Spleen (tissue), 11 donors: ENCODE data around the gene LILRA2. TPM values are rescaled to one million over a fixed set of nuclear protein-coding genes. Genes with fewer than 3 reads are reported as not detected.

Experiments used
- DNase-seq: peaks from one replicate; pipeline ENCODE4 v3.0.0-alpha.2; 2020
- H3K27ac ChIP-seq, 8 donors: fragments of 200-600 bp; sonication (generic) in 7 of 8; 1 replicate in 4 of 8; 2 replicates in 4 of 8; pipeline versions ENCODE4 v1.5.0 to v1.8.0; 2016 to 2021; ENCODE audit warnings: inconsistent platforms in 4 of 8, mild to moderate bottlenecking in 4 of 8, moderate library complexity in 1 of 8
- H3K27me3 ChIP-seq, 7 donors: fragments of 200-600 bp; sonication (generic) in 6 of 7; replicated peaks in 1 of 7; 1 replicate in 4 of 7; 2 replicates in 3 of 7; pipeline versions ENCODE4 v1.5.0 to v1.8.0; 2016 to 2021; ENCODE audit warnings: inconsistent platforms in 3 of 7, mild to moderate bottlenecking in 1 of 7
- H3K36me3 ChIP-seq, 6 donors: fragments of 200-600 bp; sonication (generic) in 5 of 6; 1 replicate in 4 of 6; 2 replicates in 2 of 6; pipeline versions ENCODE4 v1.5.0 to v1.8.0; 2016 to 2021; ENCODE audit warnings: inconsistent platforms in 2 of 6
- H3K4me1 ChIP-seq, 6 donors: fragments of 200-600 bp; sonication (generic) in 5 of 6; 1 replicate in 3 of 6; 2 replicates in 3 of 6; pipeline versions ENCODE4 v1.5.0 to v1.8.0; 2016 to 2021; ENCODE audit warnings: inconsistent platforms in 3 of 6
- H3K4me3 ChIP-seq, 8 donors: fragments of 200-600 bp; sonication (generic) in 7 of 8; 1 replicate in 4 of 8; 2 replicates in 4 of 8; pipeline versions ENCODE4 v1.5.0 to v1.8.0; 2016 to 2021; ENCODE audit warnings: inconsistent platforms in 4 of 8, mild to moderate bottlenecking in 4 of 8, moderate library complexity in 2 of 8
- H3K9me3 ChIP-seq, 8 donors: fragments of 200-600 bp; sonication (generic) in 7 of 8; 1 replicate in 4 of 8; 2 replicates in 4 of 8; pipeline versions ENCODE4 v1.5.0 to v1.8.0; 2016 to 2021; ENCODE audit warnings: inconsistent platforms in 4 of 8
- CTCF ChIP-seq, 11 experiments: fragments of 200-600 bp in 7 of 11; fragments of 450-650 bp in 4 of 11; sonication (generic) in 4 of 11; IDR thresholded peaks in 8 of 11; conservative IDR thresholded peaks in 3 of 11; 1 replicate in 7 of 11; 2 replicates in 4 of 11; pipeline versions ENCODE4 v1.4.0 to v1.8.0; 2016 to 2021; ENCODE audit warnings: antibody characterized with exemption in 11 of 11, inconsistent platforms in 4 of 11, mild to moderate bottlenecking in 1 of 11
- POLR2A ChIP-seq, 3 donors: fragments of 450-650 bp; IDR thresholded peaks; one replicate each; pipeline ENCODE4 v1.5.1; 2017; ENCODE audit warnings: antibody characterized with exemption in 3 of 3, mild to moderate bottlenecking in 1 of 3
- POLR2AphosphoS5 ChIP-seq, 3 donors: sonication (generic); formaldehyde crosslinking; IDR thresholded peaks; one replicate each; pipeline ENCODE4 v1.5.1; 2017; ENCODE audit warnings: antibody characterized with exemption in 3 of 3
- WGBS, 5 donors: extraction: QIAGEN DNeasy Blood & Tissue Kit in 3 of 5; methylation state at CpG; one replicate each; pipeline versions ENCODE4 v1.1.5 to v1.1.7; 2013 to 2018; 5-methylcytosine and 5-hydroxymethylcytosine counted together
- intact Hi-C: fragments of 100-400 bp; cut with DNase I; formaldehyde crosslinking; loops from one replicate; pipeline ENCODE4 v1.15.0; 2023; ENCODE audit warnings: low total_unique reads
- polyA plus RNA-seq, 3 donors: library from polyadenylated mRNA; stranded (reverse); fragments of 200-250 nt; gene quantifications; one replicate each; pipeline ENCODE4 v1.2.1, GENCODE V29; 2013
- total RNA-seq, 7 donors: library from RNA; depleted of rRNA in 3 of 7; stranded (reverse); fragments of >200 nt in 3 of 7; fragmentation: NEBNext Ultra II Directional in 4 of 7; extraction: Animal tissue kit (Norgen Biotek cat#: 25700) in 4 of 7; gene quantifications; one replicate each; pipeline versions ENCODE4 v1.1.0 to v1.2.1, GENCODE V29; 2016 to 2021
- donor health status: healthy with polysubstance abuse.
- donor health status: DM: no; HTN: no; CAD: no; lungs with moderate emphysema.
- donor health status: DM: no; HTN: no; CAD: no.
- donor health status: Bipolar disorder and iron deficiency.
- donor health status: healthy.
- donor health status: DM: no; HTN: no; CAD: no.
- donor health status: DM: yes; HTN: yes; CAD: no.

Gene LILRA2
- total and polyA plus RNA-seq, 10 donors: 7.2 to 77.8 (median 46.1) TPM

- intact Hi-C loops: no loop called here
- no peak for DNase-seq
- WGBS, 5 donors: 72 to 89% (median 78%) methylated on average over 14 to 16 of the region's 16 CpGs
- Histone ChIP-seq H3K9me3 (no peaks in the 10 kb centered on the region), H3K36me3 (no peaks in the 10 kb centered on the region), H3K27me3 (peaks cover 0 to 50% (median 0%) of the 10 kb centered on the region in 7 donors), H3K4me3 (no peak overlapping the region), H3K4me1 (peaks cover 0 to 14% (median 11%) of the 10 kb centered on the region in 6 donors), H3K27ac (no peak overlapping the region)
- no peak for TF ChIP-seq POLR2AphosphoS5 (IDR thresholded peaks at IDR 0.05)
- no peak for TF ChIP-seq POLR2A (IDR thresholded peaks at IDR 0.05)
- TF ChIP-seq CTCF (IDR thresholded peaks at IDR 0.05 in 8 of 11, conservative IDR thresholded peaks at IDR 0.05 in 3 of 11): no peak
These were observed 18.7 kb upstream of the LILRA2 start for GRCh38 chr19:54554896-54555295.

- Histone ChIP-seq H3K36me3 (no peaks in the 10 kb centered on the region), H3K27me3 (peaks cover 0 to 47% (median 0%) of the 10 kb centered on the region in 7 donors), H3K4me1 (peaks cover 0 to 12% (median 11%) of the 10 kb centered on the region in 6 donors), H3K9me3 (no peaks in the 10 kb centered on the region), H3K27ac (no peak overlapping the region), H3K4me3 (no peak overlapping the region)
- intact Hi-C loops: no loop called here
- WGBS, 5 donors: 66 to 79% (median 76%) methylated on average over 1 of the region's 1 CpG
- TF ChIP-seq CTCF (IDR thresholded peaks at IDR 0.05 in 8 of 11, conservative IDR thresholded peaks at IDR 0.05 in 3 of 11) (no peak), POLR2AphosphoS5 (IDR thresholded peaks at IDR 0.05) (no peak), POLR2A (IDR thresholded peaks at IDR 0.05) (no peak)
- no peak for DNase-seq
These were observed 17.4 kb upstream of the LILRA2 start for GRCh38 chr19:54556194-54556593.

GRCh38 chr19:54558339-54558738, 15.3 kb upstream of the LILRA2 start:
- Histone ChIP-seq H3K9me3 (no peaks in the 10 kb centered on the region), H3K4me1 (no peaks in the 10 kb centered on the region), H3K36me3 (no peaks in the 10 kb centered on the region), H3K27me3 (peaks cover 0 to 47% (median 0%) of the 10 kb centered on the region in 7 donors), H3K4me3 (no peak overlapping the region), H3K27ac (no peak overlapping the region)
- TF ChIP-seq POLR2A (IDR thresholded peaks at IDR 0.05) (no peak), POLR2AphosphoS5 (IDR thresholded peaks at IDR 0.05) (no peak), CTCF (IDR thresholded peaks at IDR 0.05 in 8 of 11, conservative IDR thresholded peaks at IDR 0.05 in 3 of 11) (no peak)
- intact Hi-C loops: no loop called here
- 38 to 68% (median 65%) methylated on average over 3 of the region's 3 CpGs for WGBS, 5 donors
- no peak for DNase-seq

GRCh38 chr19:54560881-54561385, 12.7 kb upstream of the LILRA2 start:
- intact Hi-C loops: no loop called here
- H3K9me3 ChIP-seq: no peaks in the 10 kb centered on the region
- no peak overlapping the region for H3K27ac ChIP-seq
- H3K36me3 ChIP-seq: no peaks in the 10 kb centered on the region
- no peak for DNase-seq
- H3K4me1 ChIP-seq: no peaks in the 10 kb centered on the region
- H3K27me3 ChIP-seq: peaks cover 0 to 39% (median 0%) of the 10 kb centered on the region in 7 donors
- H3K4me3 ChIP-seq: no peak overlapping the region
- WGBS, 5 donors: 86 to 95% (median 90%) methylated on average over 11 of the region's 11 CpGs
- TF ChIP-seq CTCF (IDR thresholded peaks at IDR 0.05 in 8 of 11, conservative IDR thresholded peaks at IDR 0.05 in 3 of 11): no peak
- TF ChIP-seq POLR2AphosphoS5 (IDR thresholded peaks at IDR 0.05): no peak
- TF ChIP-seq POLR2A (IDR thresholded peaks at IDR 0.05): no peak
